SW 1271 (cell line): ENCODE results near the gene TBCD.

Experiments
- DNase-seq, 2 experiments: peaks; one replicate each; lab custom pipeline; 2025; lab: John Stamatoyannopoulos, UW

Gene TBCD

GRCh38 chr17:82791532-82791931 lies 39.7 kb downstream of the TBCD start:
- DNase-seq, result no peak

GRCh38 chr17:82793974-82794630 lies 42.2 kb downstream of the TBCD start:
- no peak for DNase-seq

DNA sequence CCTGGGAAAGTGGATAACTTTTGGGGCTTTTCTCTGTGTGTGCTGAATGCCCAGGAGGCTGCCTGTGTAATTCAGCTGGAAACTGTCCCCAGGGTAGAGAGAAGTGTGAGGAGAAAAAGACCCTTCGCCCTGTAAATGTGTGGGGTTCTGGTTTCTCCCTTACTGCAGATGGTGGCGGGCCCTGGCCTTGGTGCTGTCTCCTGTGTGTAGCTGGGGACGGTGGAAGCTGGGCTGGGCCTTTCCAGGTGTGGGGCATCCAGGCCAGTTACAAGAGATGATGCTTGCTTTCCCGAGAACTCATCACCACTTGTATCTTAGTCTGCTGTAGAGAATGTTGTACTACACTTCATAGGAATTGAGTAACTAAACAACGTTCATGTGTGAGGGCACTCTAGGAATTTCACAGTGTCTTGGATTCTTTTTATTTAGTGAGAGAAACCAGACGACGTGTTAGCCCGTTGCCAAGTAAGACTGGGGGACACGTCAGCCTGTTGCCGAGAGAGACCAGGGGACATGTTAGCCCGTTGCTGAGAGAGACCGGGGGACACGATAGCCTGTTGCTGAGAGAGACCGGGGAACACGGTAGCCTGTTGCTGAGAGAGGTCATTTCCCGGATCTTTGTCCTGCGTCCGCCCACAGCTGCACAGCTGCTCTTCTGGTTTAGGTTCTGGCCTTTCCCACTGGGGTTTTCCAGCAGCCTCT lies 43.1 kb downstream of the TBCD start:
- DNase-seq, result no peak

GRCh38 chr17:82795615-82796014 lies 43.8 kb downstream of the TBCD start:
- no peak for DNase-seq

GRCh38 chr17:82797061-82797460 lies 45.2 kb downstream of the TBCD start:
- no peak for DNase-seq

- DNase-seq, result no peak
Measured at GRCh38 chr17:82798752-82799151, 46.9 kb downstream of the TBCD start.

GRCh38 chr17:82799591-82799990 lies 47.7 kb downstream of the TBCD start:
- no peak for DNase-seq

GRCh38 chr17:82800885-82801284 lies 49.0 kb downstream of the TBCD start:
- no peak for DNase-seq

GRCh38 chr17:82801377-82801970 lies 49.6 kb downstream of the TBCD start:
- no peak for DNase-seq

- DNase-seq, result no peak
Measured at GRCh38 chr17:82802075-82802780, 50.4 kb downstream of the TBCD start.

DNA sequence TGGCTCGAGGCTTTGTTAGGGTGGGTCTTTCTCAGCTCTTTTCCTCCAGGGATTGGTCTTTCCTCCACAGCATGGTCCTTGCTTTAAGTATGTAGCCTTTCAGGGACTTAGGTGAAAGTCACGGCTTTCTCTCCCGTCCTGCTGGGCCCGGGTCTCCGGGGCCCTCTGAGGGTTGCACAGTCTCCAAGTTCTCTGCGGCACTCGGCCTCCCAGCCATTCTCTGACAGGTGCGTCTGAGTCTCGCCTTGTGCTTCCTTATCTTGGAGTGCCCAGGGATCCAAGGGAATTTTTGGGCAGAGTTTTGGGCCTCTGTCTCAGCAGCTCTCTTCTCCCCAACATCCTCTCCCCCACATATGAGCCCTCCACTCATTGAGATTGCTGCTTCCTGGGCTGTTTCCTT lies 51.3 kb downstream of the TBCD start:
- no peak for DNase-seq

GRCh38 chr17:82803606-82804005 lies 51.7 kb downstream of the TBCD start:
- no peak for DNase-seq

DNA sequence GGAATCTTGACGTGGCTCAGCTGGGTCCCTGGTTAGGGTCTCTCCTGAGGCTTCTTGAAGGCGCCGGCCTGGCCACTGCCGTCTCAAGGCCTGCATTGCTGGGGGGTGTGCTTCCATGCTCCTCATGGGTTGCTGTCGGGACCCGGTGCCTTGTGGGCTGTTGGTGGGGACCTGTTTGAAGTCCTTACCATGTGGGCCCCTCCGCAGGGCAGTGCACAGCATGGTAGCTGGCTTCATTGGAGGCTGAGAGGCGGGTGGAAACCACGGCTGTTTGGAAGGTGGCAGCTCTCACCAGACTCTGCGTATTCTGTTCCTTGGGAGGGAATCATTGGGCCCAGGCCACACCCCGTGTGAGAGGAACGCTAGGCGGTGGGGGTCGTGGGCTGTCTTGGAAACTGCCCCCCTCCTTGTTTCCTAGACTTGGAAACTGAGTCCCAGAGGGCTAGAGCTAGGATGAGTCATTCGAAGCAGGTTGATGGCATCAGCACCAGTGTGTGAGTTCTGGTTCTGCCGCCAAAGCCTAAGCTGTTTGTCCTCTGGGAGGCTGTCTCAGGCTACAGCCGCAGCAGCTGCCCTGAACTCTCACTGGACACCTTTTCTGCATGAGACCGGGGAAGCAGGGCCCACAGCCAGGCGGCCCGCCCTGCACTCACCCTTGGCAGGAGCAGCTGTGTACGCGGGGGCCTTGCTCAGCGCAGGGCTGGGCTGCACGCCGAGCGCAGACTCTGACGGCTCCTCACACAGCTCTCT lies 52.8 kb downstream of the TBCD start:
- DNase-seq, result no peak

DNA sequence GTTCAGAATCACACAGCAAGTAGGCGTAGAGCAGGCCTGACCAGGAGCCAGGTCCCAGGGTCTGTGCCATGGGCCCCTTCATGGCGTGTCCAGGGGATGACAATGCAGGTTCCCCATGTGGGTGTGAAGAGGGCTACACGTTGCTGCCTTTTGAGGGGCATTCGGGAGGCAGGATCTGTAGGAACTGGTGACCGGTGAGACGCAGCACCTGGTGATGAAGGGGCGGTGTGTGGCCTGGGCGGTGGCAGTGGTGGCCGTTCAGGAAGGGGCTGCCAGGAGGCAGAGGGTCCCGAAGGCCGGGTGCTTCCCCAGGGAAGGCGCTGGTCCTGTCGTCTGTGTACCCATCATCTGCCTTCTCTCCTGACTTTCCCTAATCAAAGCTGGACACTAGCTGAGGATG lies 53.4 kb downstream of the TBCD start:
- no peak for DNase-seq

DNA sequence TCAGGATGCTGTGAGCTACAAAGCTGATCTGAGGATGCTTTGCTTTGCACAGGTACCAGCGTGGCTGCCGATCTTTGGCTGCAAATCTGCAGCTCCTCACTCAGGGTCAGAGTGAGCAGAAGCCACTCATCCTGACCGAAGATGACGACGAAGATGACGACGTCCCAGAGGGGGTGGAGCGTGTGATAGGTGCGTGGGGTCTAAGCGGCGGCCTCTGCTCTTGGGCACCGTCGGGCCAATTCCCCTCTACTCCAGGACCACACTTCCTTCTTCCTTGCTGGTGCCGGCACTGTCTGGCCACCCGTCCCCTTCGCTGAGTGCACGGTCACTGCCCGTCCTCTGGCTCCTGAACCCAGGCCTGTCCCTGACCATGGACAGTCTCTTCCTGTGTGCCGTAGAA lies 54.0 kb downstream of the TBCD start:
- DNase-seq, result no peak

DNA sequence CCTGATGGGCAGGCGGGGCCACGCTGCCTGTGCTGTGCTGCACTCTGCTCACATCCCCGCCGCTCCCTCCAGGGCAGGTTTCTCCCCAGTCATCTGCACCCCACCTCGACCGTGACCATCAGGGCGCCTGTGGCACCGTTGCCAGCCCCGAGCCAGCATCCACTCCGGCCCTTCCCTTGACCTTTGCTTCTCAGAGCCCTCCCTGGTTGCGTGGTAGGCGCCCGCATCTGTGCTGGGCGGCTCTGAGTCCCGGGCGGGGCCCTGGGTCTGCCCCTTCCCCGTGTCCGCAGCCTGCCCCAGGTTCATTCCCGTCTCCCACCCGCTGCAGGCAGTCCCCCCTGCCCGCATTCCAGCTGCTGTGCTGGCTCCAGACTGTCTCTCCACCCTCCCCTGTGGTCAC lies 54.8 kb downstream of the TBCD start:
- no peak for DNase-seq

- no peak for DNase-seq
Measured at GRCh38 chr17:82807101-82807500, 55.2 kb downstream of the TBCD start.

GRCh38 chr17:82807562-82807961 lies 55.7 kb downstream of the TBCD start:
- no peak for DNase-seq

GRCh38 chr17:82808006-82808405 lies 56.1 kb downstream of the TBCD start:
- no peak for DNase-seq

DNA sequence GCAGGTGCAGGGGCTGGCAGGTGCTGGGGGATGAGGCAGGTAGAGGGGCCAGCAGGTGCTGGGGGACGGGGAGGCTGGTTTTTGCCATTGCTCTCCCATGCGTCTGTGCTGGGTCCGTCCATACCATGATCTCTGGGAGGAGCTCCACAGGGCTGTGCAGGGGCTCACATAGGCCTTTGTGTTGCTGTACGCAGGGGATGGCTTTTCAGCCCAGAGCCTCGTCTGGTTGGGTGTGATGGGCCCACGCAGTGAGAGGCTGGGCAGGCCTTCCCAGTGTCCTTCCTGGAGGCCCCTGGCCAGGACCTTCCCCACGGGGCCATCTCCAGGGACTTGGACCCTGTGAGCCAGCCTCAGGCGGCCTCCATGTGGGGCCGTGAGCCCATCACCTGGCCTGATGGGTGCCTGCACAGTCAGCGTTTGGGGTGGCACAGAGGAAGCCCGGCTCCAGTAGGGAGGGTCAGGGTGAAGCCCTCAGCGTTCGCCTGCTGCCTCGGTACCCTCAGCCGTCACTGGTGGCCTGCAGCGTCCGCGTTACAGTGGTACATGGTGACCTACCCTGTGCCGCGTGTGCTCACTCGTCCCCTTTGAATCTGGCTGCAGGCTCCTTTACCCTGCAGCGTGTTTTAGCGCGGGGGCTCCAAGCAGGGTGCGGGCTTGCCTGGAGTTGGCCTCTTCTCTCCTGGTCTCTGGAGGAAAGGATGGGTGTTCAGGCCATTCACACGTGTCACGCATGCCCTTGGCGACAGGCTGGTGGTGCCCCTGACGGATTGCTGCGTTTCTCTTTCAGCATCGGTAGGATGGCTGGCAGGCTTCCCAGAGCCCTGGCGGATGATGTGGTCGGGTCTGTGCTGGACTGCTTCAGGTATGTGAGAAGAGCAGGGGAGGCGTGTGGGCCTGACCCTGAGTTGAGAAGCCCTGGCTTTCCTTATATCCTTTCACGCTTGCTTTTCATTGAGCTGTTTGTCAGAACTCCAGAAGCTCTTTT lies 57.3 kb downstream of the TBCD start:
- no peak for DNase-seq
